Measurements from ENCODE around the gene KLHL3. TPM values are rescaled to one million over a fixed set of nuclear protein-coding genes. Genes with fewer than 3 reads are reported as not detected.

KLHL3 gene
- total and polyA plus RNA-seq, 4 donors: 1.0 to 14.2 (median 4.4) TPM

GRCh38 chr5:137611794-137612435, 124.0 kb downstream of the KLHL3 start:
- no peaks in the 10 kb centered on the region for H3K9me3 ChIP-seq (ENCODE audit: control insufficient read depth in 4 of 4, insufficient read depth in 3 of 4, low read length in 3 of 4)
- H3K4me3 ChIP-seq: no peak overlapping the region
- WGBS, 2 donors: 87 to 96% methylated on average over 9 of the region's 9 CpGs
- H3K9ac ChIP-seq (ENCODE audit: insufficient read depth in 1 of 2, low read length in 2 of 2): no peak overlapping the region
- DNase-seq (no peak), ATAC-seq (ENCODE audit: insufficient read depth, low FRiP score) (no peak)
- H3K4me1 ChIP-seq (ENCODE audit: control insufficient read depth in 5 of 5, insufficient read depth in 5 of 5, low read length in 5 of 5): no peaks in the 10 kb centered on the region
- TF ChIP-seq, protein P1, sequence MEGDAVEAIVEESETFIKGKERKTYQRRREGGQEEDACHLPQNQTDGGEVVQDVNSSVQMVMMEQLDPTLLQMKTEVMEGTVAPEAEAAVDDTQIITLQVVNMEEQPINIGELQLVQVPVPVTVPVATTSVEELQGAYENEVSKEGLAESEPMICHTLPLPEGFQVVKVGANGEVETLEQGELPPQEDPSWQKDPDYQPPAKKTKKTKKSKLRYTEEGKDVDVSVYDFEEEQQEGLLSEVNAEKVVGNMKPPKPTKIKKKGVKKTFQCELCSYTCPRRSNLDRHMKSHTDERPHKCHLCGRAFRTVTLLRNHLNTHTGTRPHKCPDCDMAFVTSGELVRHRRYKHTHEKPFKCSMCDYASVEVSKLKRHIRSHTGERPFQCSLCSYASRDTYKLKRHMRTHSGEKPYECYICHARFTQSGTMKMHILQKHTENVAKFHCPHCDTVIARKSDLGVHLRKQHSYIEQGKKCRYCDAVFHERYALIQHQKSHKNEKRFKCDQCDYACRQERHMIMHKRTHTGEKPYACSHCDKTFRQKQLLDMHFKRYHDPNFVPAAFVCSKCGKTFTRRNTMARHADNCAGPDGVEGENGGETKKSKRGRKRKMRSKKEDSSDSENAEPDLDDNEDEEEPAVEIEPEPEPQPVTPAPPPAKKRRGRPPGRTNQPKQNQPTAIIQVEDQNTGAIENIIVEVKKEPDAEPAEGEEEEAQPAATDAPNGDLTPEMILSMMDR (IDR thresholded peaks at IDR 0.05; ENCODE audit: control extremely low read depth, extremely low read depth): no peak
- no peaks in the 10 kb centered on the region for H3K36me3 ChIP-seq (ENCODE audit: control insufficient read depth in 4 of 4, insufficient read depth in 4 of 4, low read length in 4 of 4)
- no peak overlapping the region for H3K27ac ChIP-seq (ENCODE audit: low read depth in 1 of 2, low read length in 1 of 2)
- peaks cover 0 to 2% (median 0%) of the 10 kb centered on the region in 3 donors for H3K27me3 ChIP-seq (ENCODE audit: control insufficient read depth in 3 of 3, insufficient read depth in 3 of 3, low read length in 2 of 3)

- H3K27ac ChIP-seq (ENCODE audit: low read depth in 1 of 2, low read length in 1 of 2): no peak overlapping the region
- DNase-seq: no peak
- H3K9ac ChIP-seq (ENCODE audit: insufficient read depth in 1 of 2, low read length in 2 of 2): no peak overlapping the region
- WGBS, 2 donors: 83 to 97% methylated on average over 4 of the region's 4 CpGs
- TF ChIP-seq, protein P1 (IDR thresholded peaks at IDR 0.05; ENCODE audit: control extremely low read depth, extremely low read depth): no peak
- no peaks in the 10 kb centered on the region for H3K4me1 ChIP-seq (ENCODE audit: control insufficient read depth in 5 of 5, insufficient read depth in 5 of 5, low read length in 5 of 5)
- no peaks in the 10 kb centered on the region for H3K36me3 ChIP-seq (ENCODE audit: control insufficient read depth in 4 of 4, insufficient read depth in 4 of 4, low read length in 4 of 4)
- no peaks in the 10 kb centered on the region for H3K9me3 ChIP-seq (ENCODE audit: control insufficient read depth in 4 of 4, insufficient read depth in 3 of 4, low read length in 3 of 4)
- no peak for ATAC-seq (ENCODE audit: insufficient read depth, low FRiP score)
- H3K4me3 ChIP-seq: no peak overlapping the region
- H3K27me3 ChIP-seq (ENCODE audit: control insufficient read depth in 3 of 3, insufficient read depth in 3 of 3, low read length in 2 of 3): peaks cover 0 to 2% (median 2%) of the 10 kb centered on the region in 3 donors
These were observed 124.8 kb downstream of the KLHL3 start for GRCh38 chr5:137611011-137611580.

GRCh38 chr5:137610598-137610997, 125.3 kb downstream of the KLHL3 start:
- no peak overlapping the region for H3K27ac ChIP-seq (ENCODE audit: low read depth in 1 of 2, low read length in 1 of 2)
- DNase-seq (no peak), ATAC-seq (ENCODE audit: insufficient read depth, low FRiP score) (no peak)
- no peaks in the 10 kb centered on the region for H3K9me3 ChIP-seq (ENCODE audit: control insufficient read depth in 4 of 4, insufficient read depth in 3 of 4, low read length in 3 of 4)
- H3K36me3 ChIP-seq (ENCODE audit: control insufficient read depth in 4 of 4, insufficient read depth in 4 of 4, low read length in 4 of 4): no peaks in the 10 kb centered on the region
- H3K4me1 ChIP-seq (ENCODE audit: control insufficient read depth in 5 of 5, insufficient read depth in 5 of 5, low read length in 5 of 5): no peaks in the 10 kb centered on the region
- 84 to 96% methylated on average over 4 of the region's 4 CpGs for WGBS, 2 donors
- TF ChIP-seq, protein P1 (IDR thresholded peaks at IDR 0.05; ENCODE audit: control extremely low read depth, extremely low read depth): no peak
- H3K4me3 ChIP-seq: no peak overlapping the region
- peaks cover 0 to 2% (median 2%) of the 10 kb centered on the region in 3 donors for H3K27me3 ChIP-seq (ENCODE audit: control insufficient read depth in 3 of 3, insufficient read depth in 3 of 3, low read length in 2 of 3)
- no peak overlapping the region for H3K9ac ChIP-seq (ENCODE audit: insufficient read depth in 1 of 2, low read length in 2 of 2)

Measured in lung (tissue), 12 donors.